HG03135 (cell line): ENCODE data around the gene PTH1R.

Source experiments
- ATAC-seq: cut with Tn5 transposase; IDR thresholded peaks from one replicate; pipeline ENCODE4 v1.9.1; 2021; ENCODE audit warnings: mild to moderate bottlenecking, moderate library complexity; ENCODE audit not compliant: unreplicated experiment

PTH1R gene

GRCh38 chr3:46926871-46927717 is 49.6 kb downstream of the PTH1R start:
- ATAC-seq = peak; percentile 46

GRCh38 chr3:46927718-46928073 is 50.2 kb downstream of the PTH1R start:
- ATAC-seq = no peak

- ATAC-seq = no peak
Observed at GRCh38 chr3:46928282-46928681, 50.8 kb downstream of the PTH1R start.

GRCh38 chr3:46929324-46929723 is 51.8 kb downstream of the PTH1R start:
- no peak for ATAC-seq

GRCh38 chr3:46930166-46930944 is 52.8 kb downstream of the PTH1R start:
- no peak for ATAC-seq

- no peak for ATAC-seq
Observed at GRCh38 chr3:46930945-46931403, 53.5 kb downstream of the PTH1R start.

GRCh38 chr3:46931631-46932331 is 54.3 kb downstream of the PTH1R start:
- ATAC-seq = no peak

- ATAC-seq = no peak
Observed at GRCh38 chr3:46932455-46933225, 55.1 kb downstream of the PTH1R start.

GRCh38 chr3:46933261-46933660 is 55.7 kb downstream of the PTH1R start:
- no peak for ATAC-seq

GRCh38 chr3:46934072-46934471 is 56.6 kb downstream of the PTH1R start:
- ATAC-seq = no peak

GRCh38 chr3:46934498-46935167 is 57.1 kb downstream of the PTH1R start:
- no peak for ATAC-seq

- ATAC-seq = no peak
Observed at GRCh38 chr3:46935168-46935858, 57.8 kb downstream of the PTH1R start.

GRCh38 chr3:46935989-46936558 is 58.6 kb downstream of the PTH1R start:
- no peak for ATAC-seq

- no peak for ATAC-seq
Observed at GRCh38 chr3:46936733-46937250, 59.3 kb downstream of the PTH1R start.

- no peak for ATAC-seq
Observed at GRCh38 chr3:46938118-46938517, 60.6 kb downstream of the PTH1R start.

- no peak for ATAC-seq
Observed at GRCh38 chr3:46939578-46940445, 62.3 kb downstream of the PTH1R start.

- no peak for ATAC-seq
Observed at GRCh38 chr3:46942076-46942475, 64.6 kb downstream of the PTH1R start.
